OCI-M2 (cell line): ENCODE results near the gene AGAP1.

Source experiments
- DNase-seq: peaks from one replicate; lab custom pipeline; 2025; ENCODE audit not compliant: unreplicated experiment; lab: John Stamatoyannopoulos, UW

Gene AGAP1

GRCh38 chr2:235605312-235606003 is 111.6 kb downstream of the AGAP1 start:
- DNase-seq = no peak

GRCh38 chr2:235606004-235606715 is 112.3 kb downstream of the AGAP1 start:
- no peak for DNase-seq

- DNase-seq = no peak
Measured at GRCh38 chr2:235607546-235608199, 113.8 kb downstream of the AGAP1 start.

GRCh38 chr2:235608200-235608887 is 114.5 kb downstream of the AGAP1 start:
- no peak for DNase-seq

DNA sequence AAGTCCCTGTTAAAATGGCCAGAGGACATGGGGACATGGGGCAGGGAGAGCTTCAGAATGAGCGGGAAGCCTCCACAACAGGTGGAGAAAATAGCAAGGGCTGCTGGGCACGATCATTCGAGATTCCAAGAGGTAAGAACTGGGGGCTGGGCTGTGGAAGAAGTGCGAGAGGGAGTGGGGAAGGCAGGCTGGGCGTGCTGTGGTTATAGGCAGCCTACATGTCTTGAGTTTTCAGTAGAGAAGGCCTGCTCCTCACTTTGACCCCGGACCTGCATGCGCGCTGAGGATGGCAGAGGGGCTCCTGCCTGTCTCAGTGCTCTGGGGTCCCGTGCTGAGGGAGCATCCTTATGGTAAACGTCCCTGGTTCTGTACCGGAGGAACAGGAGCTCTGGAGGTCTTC is 115.5 kb downstream of the AGAP1 start:
- DNase-seq = no peak

DNA sequence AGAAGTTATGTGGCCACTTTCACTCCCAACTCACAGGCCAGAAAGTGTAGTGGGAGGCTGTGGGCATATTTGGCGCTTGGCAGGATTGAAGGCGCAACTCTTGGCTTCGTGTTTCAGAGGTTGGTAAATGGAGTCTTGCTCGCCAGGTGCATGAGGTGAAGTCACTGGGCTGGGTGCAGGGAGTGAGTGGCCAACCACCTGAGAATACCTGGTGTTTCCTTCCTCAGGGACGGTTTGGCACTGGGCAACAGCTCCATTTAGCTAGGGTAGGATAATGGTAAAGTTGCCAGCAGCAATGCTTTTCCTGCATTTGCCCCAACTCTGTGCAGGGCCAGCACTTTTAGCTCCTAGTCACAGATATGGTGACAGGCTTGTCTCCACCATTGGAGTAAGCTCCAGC is 115.9 kb downstream of the AGAP1 start:
- no peak for DNase-seq

DNA sequence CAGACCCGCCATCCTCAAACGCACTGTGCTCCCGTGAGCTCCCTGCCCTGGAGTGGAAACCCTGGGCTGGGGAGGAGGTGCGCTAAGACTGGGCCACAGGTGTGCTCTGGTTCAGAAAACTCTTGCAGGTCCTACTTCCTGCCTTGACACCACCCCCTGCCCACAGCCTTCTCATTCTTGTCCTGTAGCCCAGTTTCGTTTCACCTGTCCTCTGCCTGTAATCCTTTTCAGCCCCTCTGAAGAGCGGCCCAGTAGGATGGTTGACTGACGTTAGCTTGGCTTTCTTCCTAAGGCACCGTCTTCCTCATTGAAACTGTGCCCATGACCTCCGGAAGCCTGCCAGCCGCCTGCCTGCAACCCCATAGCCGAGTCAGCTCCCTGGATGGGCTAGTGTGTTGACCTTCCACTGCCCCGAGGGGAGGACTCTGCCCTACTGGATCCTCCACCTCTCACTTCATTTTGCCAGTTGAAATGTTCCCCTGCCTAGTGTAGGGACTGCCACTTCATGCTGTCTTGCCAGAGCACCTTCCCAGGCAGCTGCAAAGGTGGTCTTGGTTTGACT is 116.9 kb downstream of the AGAP1 start:
- DNase-seq = no peak

GRCh38 chr2:235611349-235611748 is 117.5 kb downstream of the AGAP1 start:
- no peak for DNase-seq

GRCh38 chr2:235611756-235612155 is 117.9 kb downstream of the AGAP1 start:
- no peak for DNase-seq

GRCh38 chr2:235612181-235612950 is 118.5 kb downstream of the AGAP1 start:
- DNase-seq = no peak

GRCh38 chr2:235613649-235614048 is 119.8 kb downstream of the AGAP1 start:
- no peak for DNase-seq

GRCh38 chr2:235614176-235614860 is 120.5 kb downstream of the AGAP1 start:
- DNase-seq = no peak

GRCh38 chr2:235614900-235615712 is 121.3 kb downstream of the AGAP1 start:
- DNase-seq = no peak

GRCh38 chr2:235616885-235617284 is 123.0 kb downstream of the AGAP1 start:
- DNase-seq = no peak

DNA sequence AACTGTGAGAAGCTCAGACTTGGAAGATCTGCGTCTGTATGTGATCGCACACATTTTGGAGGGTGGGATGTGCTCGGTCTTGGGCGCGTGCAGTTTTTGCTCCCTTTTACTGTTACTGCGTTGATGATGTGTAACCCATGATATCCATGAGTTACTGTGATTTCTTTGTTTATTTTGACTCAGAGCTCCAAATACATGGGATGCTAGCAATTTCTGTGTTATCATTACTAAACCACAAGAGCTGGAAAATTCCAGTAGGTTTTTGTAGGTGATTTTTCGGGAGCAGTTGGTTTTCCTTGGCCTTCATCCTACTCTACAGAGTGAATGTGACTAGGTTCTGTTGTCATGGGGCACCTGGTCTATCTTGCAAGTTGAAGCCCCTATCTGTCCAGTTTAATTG is 124.2 kb downstream of the AGAP1 start:
- DNase-seq = no peak

DNA sequence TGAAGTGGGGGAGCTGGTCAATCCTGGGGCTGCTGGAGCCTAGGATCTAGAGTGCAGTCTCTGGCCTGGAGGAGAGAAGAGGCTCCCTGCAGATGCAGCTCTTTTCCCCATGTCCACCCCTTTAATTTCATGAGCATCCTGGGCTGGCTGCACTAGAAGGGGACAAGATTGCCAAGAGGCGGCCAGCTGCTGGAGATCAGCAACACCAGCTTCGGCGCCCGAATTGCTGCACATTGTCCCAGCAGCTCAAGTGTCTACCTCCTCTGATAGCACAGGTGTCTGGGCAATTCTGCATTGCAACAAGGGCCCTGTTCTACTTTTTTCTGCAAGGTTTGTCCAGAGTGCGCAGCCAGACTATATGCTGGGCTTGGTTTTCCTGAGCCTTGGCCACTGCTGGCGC is 125.7 kb downstream of the AGAP1 start:
- DNase-seq = no peak

- no peak for DNase-seq
Measured at GRCh38 chr2:235621736-235622135, 127.9 kb downstream of the AGAP1 start.

DNA sequence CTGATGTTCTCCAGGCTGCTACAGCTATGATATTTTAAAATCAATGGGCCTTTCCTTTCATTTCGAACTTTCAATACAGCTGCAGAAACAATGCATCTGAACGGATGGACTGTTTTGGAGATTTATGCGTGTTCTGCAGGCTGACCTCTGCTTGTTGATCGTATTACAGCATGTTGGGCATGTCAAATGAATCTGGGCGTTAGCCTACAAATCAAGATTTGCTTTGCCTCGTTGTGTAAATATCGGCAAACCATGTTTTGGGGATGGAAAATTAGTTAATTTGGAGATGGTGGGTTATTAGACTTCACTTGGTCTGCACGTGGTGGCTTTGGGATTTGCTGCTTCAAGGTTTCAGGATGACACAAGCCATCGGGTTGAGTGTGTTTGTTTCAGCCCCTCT is 129.3 kb downstream of the AGAP1 start:
- DNase-seq = no peak

GRCh38 chr2:235623752-235624151 is 129.9 kb downstream of the AGAP1 start:
- DNase-seq = no peak
